DLD1 (cell line): Measurements from ENCODE around the gene ASIC5.

ENCODE experiments used
- in situ Hi-C: cut with HindIII; loops from 2 replicates; pipeline ENCODE4 v1.10.0; 2017; ENCODE audit warnings: low sequenced_read_pairs

The ASIC5 gene

DNA sequence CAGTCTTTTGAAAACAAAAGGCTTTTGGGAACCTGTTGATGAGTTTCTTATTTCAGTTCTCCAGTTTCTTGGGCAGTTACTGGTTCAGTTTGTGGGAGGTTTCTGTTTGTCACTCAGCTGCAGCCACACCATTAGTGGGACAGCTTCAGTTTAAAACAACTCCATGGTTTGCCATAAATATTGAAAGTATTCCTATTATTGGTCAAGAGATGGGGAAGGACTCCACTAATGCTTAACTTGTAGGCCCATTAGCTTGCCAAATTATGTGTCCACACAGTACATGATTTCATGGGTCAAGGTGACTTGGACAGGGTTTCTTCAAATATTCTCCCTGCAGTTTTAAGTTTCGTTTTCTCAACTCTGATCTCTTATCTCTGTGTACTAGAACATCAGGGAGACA is 15.5 kb upstream of the ASIC5 start:
- in situ Hi-C loops: no loop called here

DNA sequence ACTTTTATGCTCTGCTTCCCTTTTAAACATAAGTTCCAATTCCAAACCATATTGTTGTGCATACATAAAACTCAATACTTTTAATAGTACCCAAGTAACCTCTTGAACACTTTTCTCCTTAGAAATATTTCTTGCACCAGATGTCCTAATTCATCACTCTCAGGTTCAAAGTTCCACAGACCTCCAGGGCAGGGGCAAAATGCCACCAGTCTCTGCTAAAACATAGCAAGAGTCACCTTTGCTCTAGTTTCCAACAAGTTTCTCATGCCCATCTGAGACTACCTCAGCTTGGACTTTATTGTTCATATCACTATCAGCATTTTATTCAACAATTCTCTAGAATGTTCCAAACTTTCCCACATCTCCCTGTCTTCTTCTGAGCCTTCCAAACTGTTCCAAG is 13.7 kb upstream of the ASIC5 start:
- in situ Hi-C loops: no loop called here

DNA sequence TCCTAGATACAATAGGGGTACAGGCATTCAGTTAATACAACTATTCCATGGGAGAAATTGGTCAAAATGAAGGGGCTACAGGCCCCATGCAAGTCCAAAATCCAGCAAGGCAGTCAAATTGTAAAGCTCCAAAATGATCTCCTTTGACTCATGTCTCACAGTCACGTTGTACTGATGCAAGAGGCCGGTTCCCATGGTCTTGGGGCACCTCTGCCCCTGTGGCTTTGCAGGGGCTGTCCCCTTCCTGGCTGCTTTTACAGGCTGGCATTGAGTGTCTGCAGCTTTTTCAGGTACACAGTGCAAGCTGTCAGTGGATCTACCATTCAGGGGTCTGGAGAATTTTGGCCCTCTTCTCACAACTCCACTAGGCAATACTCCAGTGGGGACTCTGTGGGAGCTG is 12.5 kb upstream of the ASIC5 start:
- in situ Hi-C loops: no loop called here

DNA sequence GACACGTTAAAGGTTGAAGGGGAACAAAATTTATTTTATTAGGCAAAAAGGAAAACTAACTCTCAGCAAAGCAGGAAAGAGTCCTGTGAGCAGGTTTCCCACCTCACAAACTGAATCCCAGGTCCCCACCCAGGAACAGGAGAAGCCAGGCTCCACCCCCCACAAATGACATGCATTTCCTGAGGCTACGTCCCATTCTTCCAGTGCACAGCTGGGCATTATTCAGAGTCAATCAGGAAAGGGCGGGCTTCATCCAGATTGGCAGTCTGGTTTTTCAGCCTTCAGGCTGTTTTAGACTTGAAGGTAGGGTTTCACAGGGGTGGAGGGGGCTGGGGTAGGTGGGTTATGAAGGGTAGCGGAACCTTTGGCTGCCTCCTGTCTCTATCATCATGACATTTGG is 11.9 kb upstream of the ASIC5 start:
- in situ Hi-C loops: no loop called here

DNA sequence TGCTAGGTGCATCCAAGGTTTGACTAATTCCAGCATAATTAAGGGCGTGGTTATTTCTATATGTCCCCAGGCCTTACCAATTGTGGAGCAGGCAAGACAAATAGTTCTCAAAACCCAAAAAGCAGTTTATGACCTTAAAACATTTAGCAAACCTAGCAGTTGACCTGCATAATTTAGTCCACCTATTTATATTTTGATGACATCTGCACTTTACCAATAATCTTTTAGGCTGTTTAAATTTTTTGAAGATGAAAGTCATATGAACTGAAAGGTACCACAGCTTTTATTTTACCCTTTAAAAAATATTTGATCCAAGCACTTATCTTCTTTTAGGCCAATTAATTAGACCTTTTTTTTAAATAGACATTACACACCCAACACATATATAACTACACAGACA is 9.8 kb upstream of the ASIC5 start:
- in situ Hi-C loops: no loop called here

DNA sequence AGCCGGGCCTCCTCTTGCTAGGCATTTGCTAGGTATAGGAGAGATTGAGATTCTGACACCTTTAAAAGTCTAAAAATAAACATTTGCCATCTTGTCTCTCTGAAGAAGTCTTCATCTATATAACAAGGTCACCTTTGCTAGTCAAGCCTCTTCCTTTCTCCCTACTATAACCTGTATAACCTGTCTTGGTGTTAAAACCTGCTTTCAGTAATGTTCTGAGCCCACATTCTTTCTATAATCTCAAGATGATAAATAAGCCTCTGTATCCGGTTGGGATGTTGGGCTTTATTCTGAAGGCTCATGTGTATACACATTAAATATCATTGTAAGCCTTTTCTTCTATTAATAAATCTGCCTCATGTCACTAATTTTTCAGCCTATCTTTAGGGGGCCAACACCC is 10.2 kb downstream of the ASIC5 start:
- in situ Hi-C loops: no loop called here

DNA sequence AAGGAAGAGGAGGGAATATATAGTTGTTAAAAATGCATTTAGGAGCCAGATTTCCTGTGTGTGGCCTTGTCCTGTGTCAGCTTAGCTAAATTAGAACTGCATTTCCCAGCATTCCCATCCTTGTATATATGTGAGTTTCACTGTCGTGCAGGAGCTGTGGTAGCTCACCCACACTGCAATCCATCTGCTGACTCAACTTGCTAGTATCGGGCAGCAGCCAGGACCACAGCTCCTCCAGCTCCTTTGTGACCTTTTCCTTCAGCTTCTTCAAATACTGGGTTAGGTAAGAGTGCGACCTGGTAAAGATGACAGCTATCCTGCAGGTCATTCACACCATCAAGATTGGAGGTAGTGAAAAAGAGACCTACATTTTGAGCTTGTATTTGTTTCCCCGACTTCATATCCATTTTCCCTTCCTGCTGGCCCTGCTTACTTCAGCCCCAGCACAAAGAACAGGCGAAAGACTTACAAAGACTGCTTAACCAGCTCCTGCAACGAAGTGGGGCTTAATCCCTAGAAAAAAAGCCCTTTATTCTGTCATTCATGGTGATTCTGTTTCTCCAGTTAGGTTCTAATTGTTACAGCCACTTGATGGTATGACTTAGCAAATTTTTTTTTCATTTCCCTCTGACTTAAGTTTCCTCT is 11.4 kb downstream of the ASIC5 start:
- in situ Hi-C loops: no loop called here

DNA sequence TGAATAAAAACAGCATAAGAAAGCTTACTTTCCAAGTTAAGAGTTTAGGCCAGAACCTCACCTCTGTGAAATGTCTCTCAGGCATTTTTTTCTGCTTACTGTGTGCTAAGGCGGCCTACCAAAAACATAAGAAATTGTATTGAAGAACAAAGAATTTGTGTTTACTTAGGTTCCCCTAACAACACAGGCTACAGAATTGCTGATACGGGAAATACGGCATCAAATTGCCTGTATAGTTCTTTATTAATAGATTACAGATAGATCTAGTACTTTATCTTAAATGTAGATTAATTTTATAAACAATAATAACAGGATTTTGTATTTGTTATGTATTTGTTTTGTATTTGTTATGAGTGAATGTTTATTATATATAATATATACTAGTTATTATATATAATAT is 12.9 kb downstream of the ASIC5 start:
- in situ Hi-C loops: no loop called here

DNA sequence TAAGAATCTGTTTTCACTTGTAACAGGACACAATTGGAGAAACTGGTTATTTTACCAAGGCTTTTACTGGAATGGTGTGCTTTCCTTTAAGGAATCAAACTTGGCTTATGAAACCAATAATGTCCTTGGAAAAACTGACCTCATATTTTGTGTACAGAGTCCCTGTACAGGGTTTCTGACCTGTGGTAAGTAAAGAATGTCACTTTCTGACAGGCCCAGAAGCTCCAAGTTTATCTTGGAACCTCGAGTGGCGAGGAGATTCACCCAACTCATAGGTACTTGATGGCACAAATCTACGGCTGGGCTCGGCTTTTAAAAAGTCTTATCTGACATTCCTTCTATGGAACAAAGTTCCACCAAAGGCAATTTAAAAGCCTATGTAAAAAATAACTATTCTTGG is 17.0 kb downstream of the ASIC5 start:
- in situ Hi-C loops: no loop called here

DNA sequence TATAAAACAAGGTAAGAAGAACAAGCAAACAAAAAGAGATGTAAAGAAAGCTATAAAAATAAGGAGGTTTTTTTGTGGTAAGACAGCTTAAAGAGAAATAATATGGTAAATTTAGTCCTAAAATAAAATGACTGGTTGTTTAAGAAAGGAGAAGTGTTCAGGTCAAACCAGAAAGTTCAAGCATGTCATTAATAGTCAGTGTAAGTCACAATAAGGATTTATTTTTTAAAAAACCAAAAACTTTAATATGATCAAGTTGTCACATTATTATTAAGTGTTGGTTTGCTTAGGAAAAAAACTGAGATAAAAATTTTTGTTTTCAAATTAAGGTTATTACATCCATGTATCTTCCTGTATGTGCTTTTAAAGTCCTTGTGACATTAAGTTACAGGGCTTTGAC is 19.1 kb downstream of the ASIC5 start:
- in situ Hi-C loops: no loop called here

DNA sequence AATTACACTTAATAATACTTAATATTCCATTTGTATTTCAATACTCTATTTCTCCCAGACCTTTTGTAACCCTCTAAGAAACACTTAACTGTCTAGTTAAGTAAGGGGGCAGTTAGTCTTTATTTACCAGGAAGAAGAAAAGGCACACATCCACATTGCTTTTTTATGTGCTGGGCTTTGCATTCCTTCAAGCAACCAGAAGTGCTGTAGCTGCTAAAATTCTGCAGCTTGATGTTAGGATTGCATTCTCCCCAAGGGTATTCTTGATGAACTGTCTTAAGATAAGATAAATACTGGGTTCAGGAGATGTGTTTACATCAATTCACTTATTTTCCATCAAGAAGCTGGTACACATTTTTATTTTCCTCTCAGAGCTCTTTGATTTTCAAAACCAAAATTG is 24.0 kb downstream of the ASIC5 start:
- in situ Hi-C loops: no loop called here

DNA sequence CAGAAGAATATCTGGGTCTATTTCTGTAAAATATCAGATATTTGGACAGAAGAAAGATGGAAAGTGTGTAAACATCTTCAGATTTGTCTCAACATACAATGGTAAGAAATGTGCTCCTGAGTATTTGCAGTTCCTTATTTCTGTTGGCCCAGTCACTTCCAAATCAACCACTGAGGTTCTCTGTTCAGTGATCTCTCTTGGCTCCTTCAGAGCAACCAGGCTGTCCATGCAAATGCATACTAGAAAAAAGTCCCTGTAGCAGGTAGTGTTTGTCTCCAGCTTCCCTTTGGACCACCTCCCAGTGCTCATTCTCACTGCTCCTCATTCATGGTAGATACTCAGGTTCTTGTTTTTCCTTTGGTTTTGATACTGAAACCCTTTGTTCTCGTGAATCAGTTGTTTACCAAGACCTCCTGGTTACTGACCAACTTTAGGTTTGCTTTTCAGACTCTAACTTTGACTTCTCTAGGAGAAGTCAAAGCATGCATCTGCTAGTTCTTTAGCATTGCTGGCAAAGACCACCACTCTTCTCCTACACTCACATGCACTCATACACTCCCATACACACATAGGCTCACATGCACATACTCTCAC is 28.8 kb downstream of the ASIC5 start:
- in situ Hi-C loops: no loop called here

DNA sequence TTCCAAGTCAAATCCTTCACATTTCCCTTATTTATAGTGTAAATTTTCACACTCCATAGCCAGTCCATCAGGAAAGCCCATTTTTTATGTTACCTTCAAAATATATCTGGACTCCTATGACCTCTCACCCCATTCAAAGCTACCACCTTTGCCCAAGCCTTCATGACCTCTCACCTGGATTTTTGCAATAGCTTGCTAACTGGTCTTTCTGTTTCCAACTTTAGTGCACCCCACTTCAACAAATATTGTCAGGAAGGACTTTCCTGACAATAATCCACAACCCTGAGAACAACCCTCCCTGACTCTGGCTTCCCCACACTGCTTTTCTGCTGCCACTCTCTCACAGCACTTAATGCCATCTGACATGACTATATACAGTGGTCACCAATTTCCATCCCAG is 33.4 kb downstream of the ASIC5 start:
- in situ Hi-C loops: no loop called here

DNA sequence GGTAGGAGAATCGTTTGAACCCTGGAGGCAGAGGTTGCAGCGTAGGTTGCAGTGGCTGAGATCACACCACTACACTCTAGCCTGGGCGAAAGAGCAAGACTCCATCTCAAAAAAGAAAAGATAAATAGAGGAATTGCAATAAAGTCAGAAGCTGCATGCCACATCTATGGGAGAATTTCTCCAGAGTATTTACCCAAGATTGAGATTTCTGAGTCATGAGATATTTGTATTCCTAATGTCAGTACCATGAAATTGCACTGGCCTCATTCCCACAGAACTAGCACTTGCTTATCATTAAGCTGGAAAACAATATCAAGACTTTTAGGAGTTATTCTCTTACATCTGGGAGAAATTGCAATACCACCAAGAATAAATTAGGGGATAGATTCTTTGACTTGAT is 37.4 kb downstream of the ASIC5 start:
- in situ Hi-C loops: no loop called here

DNA sequence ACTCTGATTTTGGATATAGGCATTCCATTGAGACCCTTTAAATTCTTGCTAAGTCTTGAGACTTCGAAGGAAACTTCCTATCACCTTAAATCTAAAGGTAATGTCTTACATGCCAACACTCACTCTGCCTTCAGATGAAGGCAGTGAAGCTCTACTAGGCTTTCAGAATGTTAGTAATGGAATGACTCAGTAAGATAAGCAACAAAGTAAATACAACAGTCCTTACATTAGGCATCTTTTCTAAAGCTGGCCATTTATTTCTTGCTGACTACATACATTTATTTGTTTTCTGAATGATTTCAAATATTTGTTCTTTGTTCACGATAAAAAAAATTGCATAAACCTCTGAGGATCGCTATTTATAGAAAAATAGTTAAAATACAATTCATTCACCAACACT is 43.5 kb downstream of the ASIC5 start:
- in situ Hi-C loops: no loop called here

DNA sequence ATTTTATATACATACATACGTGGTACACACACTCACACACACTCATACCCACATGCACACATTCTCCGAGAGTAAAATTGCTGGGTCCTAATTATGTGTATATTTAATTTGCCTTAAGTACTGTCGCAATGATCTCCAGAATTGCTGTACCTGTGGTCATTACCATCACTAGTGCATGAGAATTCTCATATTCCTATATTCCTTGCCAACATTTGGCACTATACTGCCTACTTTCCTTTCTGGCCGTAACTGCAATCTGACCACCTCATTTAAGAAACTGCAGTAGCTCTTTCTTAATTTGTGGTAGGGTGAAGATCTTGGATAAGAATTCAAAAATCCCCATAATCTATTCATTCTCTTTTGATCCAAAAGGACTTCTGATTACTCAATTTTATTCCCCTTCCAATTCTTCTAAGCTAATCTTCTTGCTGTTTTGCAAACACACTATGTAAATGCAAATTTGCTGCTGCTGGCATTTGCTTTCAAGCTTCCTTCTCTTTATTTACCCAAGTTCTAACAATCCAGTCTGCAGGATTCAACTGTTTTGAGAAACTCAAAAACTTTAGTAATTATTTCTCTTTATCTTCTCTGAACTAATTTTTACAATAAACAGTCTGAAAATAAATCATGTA is 45.1 kb downstream of the ASIC5 start:
- in situ Hi-C loops: no loop called here

DNA sequence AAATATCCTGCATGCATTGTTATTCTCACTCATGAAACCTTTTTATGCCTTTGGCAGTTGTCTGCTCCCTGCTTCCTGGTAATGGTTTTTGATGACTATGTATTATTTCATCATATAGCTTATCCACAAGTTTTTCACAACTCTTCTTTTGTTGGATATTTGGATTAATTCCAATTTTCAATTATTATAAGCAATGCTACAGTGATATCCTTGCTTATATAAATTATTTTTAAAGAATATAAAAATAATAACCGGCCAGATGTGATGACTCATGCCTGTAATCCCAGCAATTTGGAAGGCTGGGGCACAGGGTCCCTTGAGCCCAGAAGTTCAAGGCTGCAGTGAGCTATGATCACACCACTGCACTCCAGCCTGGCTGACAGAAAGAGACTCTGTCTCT is 47.0 kb downstream of the ASIC5 start:
- in situ Hi-C loops: no loop called here

DNA sequence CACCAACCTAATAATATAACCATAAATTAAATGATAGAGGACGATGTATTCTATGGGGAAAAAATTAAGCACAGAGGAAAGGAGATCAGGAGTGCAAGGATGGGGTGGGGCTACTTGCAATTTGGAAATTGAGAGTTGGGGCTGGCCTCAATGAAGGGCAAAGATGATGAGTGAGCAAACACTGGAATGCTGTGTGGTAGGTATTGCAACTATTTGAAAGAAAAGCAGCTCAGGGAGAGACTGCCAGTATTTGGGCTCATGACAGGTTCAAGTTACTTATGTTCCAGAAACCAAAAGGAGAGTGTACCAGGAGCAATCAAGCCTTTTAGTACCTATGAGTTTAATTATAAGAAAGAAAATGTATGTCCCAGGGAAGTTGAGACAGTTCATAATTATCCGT is 47.4 kb downstream of the ASIC5 start:
- in situ Hi-C loops: no loop called here

DNA sequence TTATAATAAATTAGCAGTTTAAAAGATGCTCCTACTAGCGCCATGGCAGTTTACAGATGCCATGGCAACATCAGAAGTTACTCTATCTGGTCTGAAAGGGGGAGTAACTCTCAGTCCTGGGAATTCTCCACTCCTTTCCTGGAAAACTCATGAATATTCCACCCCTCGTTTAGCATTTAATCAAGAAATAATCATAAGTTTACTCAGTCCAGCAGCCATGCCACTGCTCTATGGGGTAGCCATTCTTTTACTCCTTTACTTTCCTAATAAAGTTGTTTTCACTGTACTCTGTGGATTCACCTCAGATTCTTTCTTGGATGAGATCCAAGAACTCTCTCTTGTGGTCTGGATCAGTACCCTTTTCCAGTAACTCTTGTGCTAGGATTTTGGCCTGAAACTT is 55.0 kb downstream of the ASIC5 start:
- in situ Hi-C loops: no loop called here

DNA sequence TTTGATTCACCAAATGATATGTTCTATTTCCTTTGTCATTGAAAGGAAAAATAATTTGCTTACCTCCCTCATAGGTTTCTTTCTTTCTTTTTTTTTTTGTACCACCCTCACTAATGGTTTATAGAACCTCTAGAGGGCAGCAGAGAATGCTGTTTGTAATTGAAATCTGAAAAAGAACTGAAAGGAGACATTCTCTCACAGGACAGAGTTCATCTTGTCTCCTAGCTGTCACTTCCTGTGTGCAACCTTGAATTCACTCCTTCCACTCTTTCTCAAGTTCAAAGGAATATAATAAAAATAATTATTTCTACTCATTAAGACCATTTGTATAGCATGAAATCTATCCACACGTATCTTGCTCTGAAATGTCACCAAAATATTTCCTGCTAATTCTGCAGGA is 56.2 kb downstream of the ASIC5 start:
- in situ Hi-C loops: loop anchor here (5.0 kb wide), 1 partner anchor 97 kb away; no protein-coding TSS in a partner anchor

DNA sequence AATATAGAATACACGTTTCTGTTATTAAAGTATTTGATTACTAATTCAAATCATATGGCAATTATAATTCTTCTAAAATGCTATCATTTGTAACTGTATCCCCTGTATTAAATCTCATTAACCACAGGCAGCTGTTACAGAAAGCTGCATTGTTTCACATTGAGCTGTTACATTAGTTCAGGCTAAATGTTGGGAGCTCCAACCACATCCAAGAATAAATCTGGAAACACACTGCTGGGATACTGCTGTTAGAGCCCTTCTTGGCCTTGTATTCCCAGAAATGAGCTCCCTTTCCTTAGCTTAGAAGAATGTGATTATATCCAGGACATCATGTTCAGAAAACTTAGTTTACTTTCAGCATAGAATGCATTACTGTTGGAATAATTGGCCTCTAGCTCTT is 59.1 kb downstream of the ASIC5 start:
- in situ Hi-C loops: loop anchor here (5.0 kb wide), 1 partner anchor 100 kb away; no protein-coding TSS in a partner anchor

DNA sequence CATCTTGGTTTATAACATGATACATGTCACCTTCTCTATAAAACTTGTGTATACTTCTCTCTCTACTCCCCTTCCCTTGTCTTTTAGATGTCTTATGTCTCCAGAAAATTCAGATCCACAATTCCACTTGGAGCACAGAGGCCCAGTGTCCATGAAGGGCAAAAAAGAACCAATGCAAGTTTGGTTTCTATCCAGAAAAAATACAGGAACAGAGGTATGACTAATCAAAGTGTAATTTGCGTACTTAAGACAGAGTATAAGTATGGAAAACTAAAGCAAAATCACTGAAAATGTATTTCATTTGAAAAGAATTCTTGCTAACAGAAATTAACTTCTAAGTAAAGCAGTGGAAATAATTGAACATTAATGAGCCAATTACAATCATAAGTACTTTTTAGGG is 61.1 kb downstream of the ASIC5 start:
- in situ Hi-C loops: loop anchor here (5.0 kb wide), 1 partner anchor 102 kb away; no protein-coding TSS in a partner anchor
